Lower leg skin (tissue), 4 donors: Measurements from ENCODE around the gene UBXN6. TPM values are rescaled to one million over a fixed set of nuclear protein-coding genes. Genes with fewer than 3 reads are reported as not detected.

Experiments used
- DNase-seq, 2 donors: peaks; one replicate each; pipeline ENCODE4 v3.0.0-alpha.2; 2019; ENCODE audit warnings: low spot score in 2 of 2
- H3K4me3 ChIP-seq: fragments of 200-600 bp; sonication (generic); 2 replicates; pipeline ENCODE4 v1.5.1; 2017; ENCODE audit warnings: mild to moderate bottlenecking, low read depth; ENCODE audit not compliant: poor library complexity, severe bottlenecking
- POLR2A ChIP-seq, 2 donors: fragments of 450-650 bp; IDR thresholded peaks; one replicate each; pipeline ENCODE4 v1.6.1; 2016 to 2017; ENCODE audit warnings: antibody characterized with exemption in 2 of 2, mild to moderate bottlenecking in 1 of 2, moderate library complexity in 1 of 2
- WGBS, 2 donors: methylation state at CpG; one replicate each; pipeline ENCODE4 v1.1.5; 2018; 5-methylcytosine and 5-hydroxymethylcytosine counted together
- intact Hi-C: fragments of 100-400 bp; cut with DNase I; formaldehyde crosslinking; loops from one replicate; pipeline ENCODE4 v1.15.0; 2023; ENCODE audit warnings: low total_unique reads
- total RNA-seq, 4 donors: library from RNA; depleted of rRNA; stranded (reverse); fragments of >200 nt; gene quantifications; one replicate each; pipeline ENCODE4 v1.1.0, GENCODE V29; 2016
- TF ChIP-seq, protein P1 (sequence below), 3 donors: fragments of 450-650 bp; IDR thresholded peaks; one replicate each; pipeline ENCODE4 v1.5.1; 2016; ENCODE audit warnings: antibody characterized with exemption in 3 of 3, mild to moderate bottlenecking in 3 of 3, moderate library complexity in 2 of 3

The UBXN6 gene, protein sequence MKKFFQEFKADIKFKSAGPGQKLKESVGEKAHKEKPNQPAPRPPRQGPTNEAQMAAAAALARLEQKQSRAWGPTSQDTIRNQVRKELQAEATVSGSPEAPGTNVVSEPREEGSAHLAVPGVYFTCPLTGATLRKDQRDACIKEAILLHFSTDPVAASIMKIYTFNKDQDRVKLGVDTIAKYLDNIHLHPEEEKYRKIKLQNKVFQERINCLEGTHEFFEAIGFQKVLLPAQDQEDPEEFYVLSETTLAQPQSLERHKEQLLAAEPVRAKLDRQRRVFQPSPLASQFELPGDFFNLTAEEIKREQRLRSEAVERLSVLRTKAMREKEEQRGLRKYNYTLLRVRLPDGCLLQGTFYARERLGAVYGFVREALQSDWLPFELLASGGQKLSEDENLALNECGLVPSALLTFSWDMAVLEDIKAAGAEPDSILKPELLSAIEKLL
- total RNA-seq = 100 to 1,000 TPM in 2 of 4 donors, 10 to 100 TPM in 2; 77.0 to 161 (median 111) TPM

DNA sequence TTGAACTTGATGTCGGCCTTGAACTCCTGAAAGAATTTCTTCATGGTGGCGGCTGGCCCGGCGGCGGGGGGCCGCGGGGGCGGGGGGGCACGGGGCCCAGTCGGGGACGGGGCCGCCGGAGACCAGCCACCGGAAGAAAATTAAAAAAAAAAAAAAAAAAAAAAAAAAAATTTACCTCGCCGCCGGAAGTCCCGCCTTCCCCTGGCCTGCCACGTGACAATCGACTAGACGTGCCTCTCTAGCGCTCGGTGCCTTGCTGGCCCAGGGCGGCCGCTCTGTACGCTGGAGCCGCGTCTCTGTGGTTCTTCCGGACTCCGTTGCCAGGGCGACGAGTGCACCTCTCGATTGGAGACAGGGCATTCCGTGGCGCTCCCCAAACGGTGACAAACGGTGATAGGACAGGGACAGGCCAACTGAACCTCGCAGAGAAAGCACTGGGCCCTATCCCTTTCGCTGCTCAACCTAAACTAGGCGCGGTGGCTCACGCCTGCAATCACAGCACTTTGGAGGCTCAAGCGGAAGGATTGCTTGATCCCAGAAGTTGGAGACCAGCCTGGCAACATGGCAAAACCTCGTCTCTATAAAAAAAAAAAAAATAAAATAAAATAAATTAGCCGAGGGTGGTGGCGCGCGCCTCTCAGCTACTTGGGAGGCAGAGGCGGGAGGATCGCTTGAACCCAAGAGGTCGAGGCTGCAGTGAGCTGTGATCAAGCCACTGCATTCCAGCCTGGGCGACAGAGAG lies at the start of gene UBXN6:
Gene UBXN6 (minus strand): TSS at position 141 of the 742 bp plus-strand sequence. CDS start 97 bp downstream, at position 44.
- WGBS, 2 donors = 9 to 12% methylated on average over 50 to 51 of the region's 52 CpGs
- TF ChIP-seq, protein P1, sequence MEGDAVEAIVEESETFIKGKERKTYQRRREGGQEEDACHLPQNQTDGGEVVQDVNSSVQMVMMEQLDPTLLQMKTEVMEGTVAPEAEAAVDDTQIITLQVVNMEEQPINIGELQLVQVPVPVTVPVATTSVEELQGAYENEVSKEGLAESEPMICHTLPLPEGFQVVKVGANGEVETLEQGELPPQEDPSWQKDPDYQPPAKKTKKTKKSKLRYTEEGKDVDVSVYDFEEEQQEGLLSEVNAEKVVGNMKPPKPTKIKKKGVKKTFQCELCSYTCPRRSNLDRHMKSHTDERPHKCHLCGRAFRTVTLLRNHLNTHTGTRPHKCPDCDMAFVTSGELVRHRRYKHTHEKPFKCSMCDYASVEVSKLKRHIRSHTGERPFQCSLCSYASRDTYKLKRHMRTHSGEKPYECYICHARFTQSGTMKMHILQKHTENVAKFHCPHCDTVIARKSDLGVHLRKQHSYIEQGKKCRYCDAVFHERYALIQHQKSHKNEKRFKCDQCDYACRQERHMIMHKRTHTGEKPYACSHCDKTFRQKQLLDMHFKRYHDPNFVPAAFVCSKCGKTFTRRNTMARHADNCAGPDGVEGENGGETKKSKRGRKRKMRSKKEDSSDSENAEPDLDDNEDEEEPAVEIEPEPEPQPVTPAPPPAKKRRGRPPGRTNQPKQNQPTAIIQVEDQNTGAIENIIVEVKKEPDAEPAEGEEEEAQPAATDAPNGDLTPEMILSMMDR (IDR thresholded peaks at IDR 0.05) = no peak
- no peak for TF ChIP-seq POLR2A (IDR thresholded peaks at IDR 0.05)
- DNase-seq = peak; percentile 97 to 99
- H3K4me3 ChIP-seq = peak within 1 kb of the TSS; percentile 70
- intact Hi-C loops = no loop called here

DNA sequence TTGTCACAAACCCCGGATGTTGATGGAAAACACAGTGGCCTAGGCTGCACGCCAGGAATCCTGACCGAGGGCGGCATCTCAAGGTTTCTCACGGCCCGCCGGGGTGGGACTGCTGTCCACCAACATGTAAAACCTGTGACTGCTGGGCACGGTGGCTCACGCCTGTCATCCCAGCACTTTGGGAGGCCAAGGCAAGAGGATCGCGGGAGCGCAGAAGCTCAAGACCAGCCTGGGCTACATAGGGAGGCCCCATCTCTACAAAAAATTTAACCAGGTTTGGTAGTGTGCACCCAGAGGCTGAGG lies 49.5 kb upstream of the UBXN6 start:
- 85 to 86% methylated on average over 8 to 12 of the region's 12 CpGs for WGBS, 2 donors
- H3K4me3 ChIP-seq = no peak overlapping the region
- TF ChIP-seq POLR2A (IDR thresholded peaks at IDR 0.05) = no peak
- TF ChIP-seq, protein P1 (IDR thresholded peaks at IDR 0.05) = no peak
- intact Hi-C loops = no loop called here
- DNase-seq = no peak

DNA sequence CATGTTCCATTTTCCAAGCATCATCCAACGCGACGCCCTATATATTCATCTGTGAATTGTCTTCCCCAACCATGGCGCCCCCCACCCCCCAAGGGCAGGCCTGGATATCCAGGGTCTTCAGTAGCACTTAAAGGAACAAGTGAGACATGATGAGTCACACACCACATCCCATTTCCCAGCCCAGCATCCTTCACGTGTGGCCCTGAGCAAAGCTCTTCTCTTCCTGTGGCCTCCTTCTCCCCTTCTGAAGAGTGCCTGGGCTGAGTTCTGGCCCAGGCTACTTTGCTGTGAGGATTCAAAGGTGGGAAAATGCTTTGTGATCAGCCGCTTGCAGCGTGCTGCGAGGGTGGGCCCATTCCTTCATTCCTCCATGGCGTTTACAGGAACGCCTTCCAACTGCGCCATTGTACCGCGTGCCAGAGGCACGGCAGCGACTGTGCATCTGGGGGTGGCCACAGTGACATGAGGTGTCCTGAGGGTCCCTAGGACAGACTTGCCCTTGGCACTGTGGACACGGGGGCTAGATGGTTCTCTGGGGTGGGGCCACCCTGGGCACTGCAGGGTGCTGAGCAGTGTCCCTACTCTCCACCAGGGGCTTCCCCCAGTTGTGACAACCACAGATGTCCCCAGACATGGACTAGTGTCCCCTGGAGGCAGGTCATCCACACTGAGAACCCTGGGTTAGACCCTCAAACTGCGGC lies 49.0 kb upstream of the UBXN6 start:
- intact Hi-C loops = no loop called here
- no peak overlapping the region for H3K4me3 ChIP-seq
- no peak for TF ChIP-seq POLR2A (IDR thresholded peaks at IDR 0.05)
- TF ChIP-seq, protein P1 (IDR thresholded peaks at IDR 0.05) = no peak
- 78 to 85% methylated on average over 17 of the region's 17 CpGs for WGBS, 2 donors
- no peak for DNase-seq

DNA sequence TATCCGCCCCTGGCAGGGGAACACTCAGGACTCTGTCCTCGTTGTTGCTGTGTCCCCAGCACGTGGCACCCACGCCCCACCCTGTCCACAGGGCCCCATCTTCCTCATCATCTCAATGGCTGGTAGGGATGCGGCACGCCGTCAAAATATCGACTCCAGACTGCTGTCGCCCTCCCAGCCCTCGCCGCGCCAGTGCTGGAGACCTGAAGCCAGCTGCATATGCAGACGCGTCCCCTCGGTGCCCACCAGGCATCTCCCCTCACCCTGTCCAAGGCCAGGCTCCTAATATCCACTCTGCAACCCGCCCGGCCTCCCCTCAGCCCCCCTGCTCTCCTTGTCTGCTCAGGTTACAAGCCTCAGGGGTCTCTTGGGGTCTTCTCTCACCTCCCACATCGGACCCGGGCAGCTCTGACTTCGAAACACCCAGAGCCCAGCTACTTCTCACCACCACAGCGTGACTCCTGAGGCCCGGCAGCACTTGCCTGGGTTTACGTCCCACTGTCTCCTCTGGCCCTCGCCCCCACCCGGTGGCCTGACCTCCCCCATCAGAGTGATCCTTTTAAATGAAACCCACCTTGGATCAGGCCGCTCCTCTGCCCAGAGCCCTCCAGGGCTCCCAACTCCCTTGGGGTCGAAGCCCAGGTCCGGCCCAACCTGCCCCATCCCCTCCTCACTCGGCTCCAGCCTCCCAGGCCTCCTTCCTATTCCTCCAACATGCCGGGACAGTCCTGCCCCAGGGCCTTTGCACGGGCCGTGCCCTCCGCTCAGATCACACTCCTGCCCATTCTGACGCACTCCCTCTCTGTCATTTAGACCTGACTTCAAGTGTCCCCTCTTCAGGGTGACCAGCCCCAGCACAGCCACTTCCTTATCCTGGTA lies 48.2 kb upstream of the UBXN6 start:
- no peak for DNase-seq
- 92% methylated on average over 34 of the region's 34 CpGs for WGBS, 2 donors
- no peak overlapping the region for H3K4me3 ChIP-seq
- TF ChIP-seq POLR2A (IDR thresholded peaks at IDR 0.05) = no peak
- TF ChIP-seq, protein P1 (IDR thresholded peaks at IDR 0.05) = no peak
- intact Hi-C loops = no loop called here

DNA sequence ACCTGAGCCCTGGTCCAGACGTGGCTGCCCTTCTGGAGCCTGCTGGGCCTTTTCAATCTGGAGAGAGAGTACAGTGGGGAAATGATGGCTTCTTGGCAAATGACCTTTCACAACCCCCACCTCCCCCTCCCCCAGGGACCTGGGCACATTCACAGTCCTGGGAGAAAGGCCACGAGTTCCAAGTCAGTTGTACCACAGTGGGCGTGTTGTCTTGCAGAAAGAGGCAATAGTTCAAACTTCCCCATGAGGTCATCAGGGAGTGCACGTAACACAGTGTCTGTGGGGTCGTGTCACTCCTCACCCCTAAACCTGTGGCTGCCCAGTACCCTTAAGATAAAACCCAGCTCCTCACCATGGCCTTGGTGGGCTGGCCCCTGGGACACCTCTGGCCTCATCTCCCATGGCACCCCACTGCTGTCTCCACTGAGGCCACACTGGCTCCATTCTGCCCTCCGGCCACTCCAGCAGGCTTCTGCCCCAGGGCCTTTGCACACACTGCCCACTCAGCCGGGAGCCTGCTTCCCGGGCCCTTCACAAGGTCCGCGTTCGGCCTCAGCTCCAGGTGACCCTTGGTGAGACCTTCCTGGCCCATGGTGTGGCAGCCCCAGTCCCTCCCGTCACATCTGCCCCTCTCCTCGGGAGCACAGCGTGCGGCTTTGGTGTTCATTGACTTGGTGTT lies 47.4 kb upstream of the UBXN6 start:
- H3K4me3 ChIP-seq = no peak overlapping the region
- WGBS, 2 donors = 83 to 84% methylated on average over 15 of the region's 15 CpGs
- intact Hi-C loops = no loop called here
- no peak for TF ChIP-seq POLR2A (IDR thresholded peaks at IDR 0.05)
- TF ChIP-seq, protein P1 (IDR thresholded peaks at IDR 0.05) = no peak
- no peak for DNase-seq
